Islet of Langerhans (tissue), 1 donor: ENCODE measurements around the gene ANKRD44.
"Not testable (repeated sequence)": the region's sequence is repeated elsewhere in the genome, so short reads cannot be mapped to it uniquely, and the experiment has no call there.

Experiments used
- FAIRE-seq: peaks from one replicate; lab custom pipeline; 2011; peaks lifted over from hg19 to GRCh38; lab: Jason Lieb, UNC

The ANKRD44 gene

GRCh38 chr2:197258580-197258979 is 52.0 kb downstream of the ANKRD44 start:
- no peak for FAIRE-seq

GRCh38 chr2:197256547-197257170 is 53.9 kb downstream of the ANKRD44 start:
- no peak for FAIRE-seq

- FAIRE-seq = no peak
Observed at GRCh38 chr2:197256021-197256420, 54.6 kb downstream of the ANKRD44 start.

GRCh38 chr2:197255543-197255942 is 55.0 kb downstream of the ANKRD44 start:
- FAIRE-seq = no peak

- no peak for FAIRE-seq
Observed at GRCh38 chr2:197254776-197255530, 55.6 kb downstream of the ANKRD44 start.

- FAIRE-seq = no peak
Observed at GRCh38 chr2:197251576-197251975, 59.0 kb downstream of the ANKRD44 start.

GRCh38 chr2:197251163-197251562 is 59.4 kb downstream of the ANKRD44 start:
- no peak for FAIRE-seq

GRCh38 chr2:197250084-197250397 is 60.5 kb downstream of the ANKRD44 start:
- FAIRE-seq = no peak

GRCh38 chr2:197249381-197250083 is 61.0 kb downstream of the ANKRD44 start:
- FAIRE-seq = no peak

GRCh38 chr2:197248623-197249022 is 62.0 kb downstream of the ANKRD44 start:
- no peak for FAIRE-seq

- FAIRE-seq = no peak
Observed at GRCh38 chr2:197248001-197248401, 62.6 kb downstream of the ANKRD44 start.

GRCh38 chr2:197247083-197247482 is 63.5 kb downstream of the ANKRD44 start:
- peak; percentile 69 for FAIRE-seq

- no peak for FAIRE-seq
Observed at GRCh38 chr2:197245829-197246804, 64.5 kb downstream of the ANKRD44 start.

- FAIRE-seq = no peak
Observed at GRCh38 chr2:197244349-197244748, 66.2 kb downstream of the ANKRD44 start.

GRCh38 chr2:197242719-197243118 is 67.9 kb downstream of the ANKRD44 start:
- FAIRE-seq = no peak

- peak; percentile 38 for FAIRE-seq
Observed at GRCh38 chr2:197241596-197241995, 69.0 kb downstream of the ANKRD44 start.

- FAIRE-seq = no peak
Observed at GRCh38 chr2:197241153-197241552, 69.4 kb downstream of the ANKRD44 start.

GRCh38 chr2:197240421-197241041 is 70.0 kb downstream of the ANKRD44 start:
- FAIRE-seq = no peak

- FAIRE-seq = not testable (repeated sequence)
Observed at GRCh38 chr2:197240018-197240417, 70.6 kb downstream of the ANKRD44 start.

GRCh38 chr2:197239434-197239833 is 71.1 kb downstream of the ANKRD44 start:
- FAIRE-seq = no peak

GRCh38 chr2:197238043-197238365 is 72.6 kb downstream of the ANKRD44 start:
- FAIRE-seq = no peak
